ENCODE measurements around the gene MLEC. TPM values are rescaled to one million over a fixed set of nuclear protein-coding genes. Genes with fewer than 3 reads are reported as not detected.
A peak's percentile ranks its signal among the peaks of the same experiment; 100 is the strongest.

Gene MLEC
- total RNA-seq, 4 donors from 2014 or later, result 75.6 to 153 (median 130) TPM

- in situ Hi-C loops (cut with MboI; ENCODE audit: low pct_ligation_motif_present in 1 of 4, low pct_unique_long_range_greater_than_20kb in 1 of 4, low sequenced_read_pairs in 3 of 4) (no loop called here), intact Hi-C loops (cut with DNase I; ENCODE audit: low total_unique reads) (no loop called here)
- WGBS, 2 donors (ENCODE audit: low coverage in 1 of 2), result 72% methylated on average over 5 of the region's 5 CpGs; no CpG with 5 or more reads in 1 of the 2 donors
- Histone ChIP-seq H3K9me3 (no peaks in the 10 kb centered on the region), H3K4me1 (peaks cover 12 to 43% (median 25%) of the 10 kb centered on the region in 4 donors), H3K4me3 (no peak overlapping the region), H3K36me3 (peaks cover 0 to 27% (median 3%) of the 10 kb centered on the region in 4 donors), H3K27ac (peak overlapping the region in 2 of 4 donors; percentile 89 to 90), H3K27me3 (no peaks in the 10 kb centered on the region)
- no peak for TF ChIP-seq EP300 (IDR thresholded peaks at IDR 0.05; ENCODE audit: low read depth)
- TF ChIP-seq POLR2AphosphoS5 (IDR thresholded peaks at IDR 0.05), result no peak
- no peak for TF ChIP-seq POLR2A (IDR thresholded peaks at IDR 0.05)
- TF ChIP-seq CTCF (IDR thresholded peaks at IDR 0.05), result no peak
- DNase-seq, result no peak
These were observed 37.8 kb downstream of the MLEC start for GRCh38 chr12:120724720-120725119.

- TF ChIP-seq CTCF (IDR thresholded peaks at IDR 0.05) (no peak), POLR2AphosphoS5 (IDR thresholded peaks at IDR 0.05) (no peak), POLR2A (IDR thresholded peaks at IDR 0.05) (no peak), EP300 (IDR thresholded peaks at IDR 0.05; ENCODE audit: low read depth) (no peak)
- Histone ChIP-seq H3K4me1 (peaks cover 8 to 38% (median 20%) of the 10 kb centered on the region in 4 donors), H3K36me3 (peaks cover 0 to 27% (median 3%) of the 10 kb centered on the region in 4 donors), H3K4me3 (peak overlapping the region in 3 of 4 donors; percentile 53 to 72 (median 67)), H3K27me3 (no peaks in the 10 kb centered on the region), H3K27ac (peak overlapping the region; percentile 86 to 90 (median 90)), H3K9me3 (no peaks in the 10 kb centered on the region)
- intact Hi-C loops (cut with DNase I; ENCODE audit: low total_unique reads), result no loop called here
- in situ Hi-C loops (cut with MboI; ENCODE audit: low pct_ligation_motif_present in 1 of 4, low pct_unique_long_range_greater_than_20kb in 1 of 4, low sequenced_read_pairs in 3 of 4), result no loop called here
- 14 to 25% methylated on average over 14 of the region's 14 CpGs for WGBS, 2 donors (ENCODE audit: low coverage in 1 of 2)
- DNase-seq, result no peak
These were observed 38.3 kb downstream of the MLEC start for GRCh38 chr12:120725151-120725658.

GRCh38 chr12:120725659-120726509 lies 38.9 kb downstream of the MLEC start, which contains the start of gene ACADS:
Gene ACADS, plus strand, starts transcription at chr12:120725826. Its CDS starts 60 bp downstream, at chr12:120725886.
- H3K4me3 ChIP-seq, result peak within 1 kb of the TSS; percentile 53 to 86 (median 70)
- intact Hi-C loops (cut with DNase I; ENCODE audit: low total_unique reads), result no loop called here
- H3K4me1 ChIP-seq, result peaks cover 7 to 35% (median 14%) of the 10 kb centered on the region in 4 donors
- no peaks in the 10 kb centered on the region for H3K9me3 ChIP-seq
- H3K36me3 ChIP-seq, result peaks cover 0 to 27% (median 3%) of the 10 kb centered on the region in 4 donors
- TF ChIP-seq EP300 (IDR thresholded peaks at IDR 0.05; ENCODE audit: low read depth), result no peak
- TF ChIP-seq POLR2A (IDR thresholded peaks at IDR 0.05), result peak; percentile 83
- peak in 1 of 5 experiments; percentile 24 for TF ChIP-seq CTCF (IDR thresholded peaks at IDR 0.05)
- peak; percentile 79 to 89 (median 88) for TF ChIP-seq POLR2AphosphoS5 (IDR thresholded peaks at IDR 0.05)
- in situ Hi-C loops (cut with MboI; ENCODE audit: low pct_ligation_motif_present in 1 of 4, low pct_unique_long_range_greater_than_20kb in 1 of 4, low sequenced_read_pairs in 3 of 4), result no loop called here
- peak within 1 kb of the TSS; percentile 86 to 90 (median 90) for H3K27ac ChIP-seq
- H3K27me3 ChIP-seq, result no peaks in the 10 kb centered on the region
- WGBS, 2 donors (ENCODE audit: low coverage in 1 of 2), result 4 to 7% methylated on average over 14 to 39 of the region's 66 CpGs
- peak; percentile 95 for DNase-seq

- intact Hi-C loops (cut with DNase I; ENCODE audit: low total_unique reads) (no loop called here), in situ Hi-C loops (cut with MboI; ENCODE audit: low pct_ligation_motif_present in 1 of 4, low pct_unique_long_range_greater_than_20kb in 1 of 4, low sequenced_read_pairs in 3 of 4) (no loop called here)
- 65 to 80% methylated on average over 2 to 9 of the region's 9 CpGs for WGBS, 2 donors (ENCODE audit: low coverage in 1 of 2)
- DNase-seq, result no peak
- no peaks in the 10 kb centered on the region for H3K9me3 ChIP-seq
- H3K36me3 ChIP-seq, result peaks cover 0 to 27% (median 2%) of the 10 kb centered on the region in 4 donors
- no peaks in the 10 kb centered on the region for H3K27me3 ChIP-seq
- peak overlapping the region; percentile 86 to 90 (median 90) for H3K27ac ChIP-seq
- TF ChIP-seq EP300 (IDR thresholded peaks at IDR 0.05; ENCODE audit: low read depth) (no peak), POLR2AphosphoS5 (IDR thresholded peaks at IDR 0.05) (no peak), POLR2A (IDR thresholded peaks at IDR 0.05) (no peak), CTCF (IDR thresholded peaks at IDR 0.05) (no peak)
- H3K4me3 ChIP-seq, result peak overlapping the region in 3 of 4 donors; percentile 53 to 72 (median 67)
- H3K4me1 ChIP-seq, result peaks cover 7 to 35% (median 12%) of the 10 kb centered on the region in 4 donors
These were observed 39.5 kb downstream of the MLEC start for GRCh38 chr12:120726510-120726793.

Data from transverse colon (tissue), 4 donors.